Measurements from ENCODE around the gene GAA.

- TF ChIP-seq EZH2 (IDR thresholded peaks at IDR 0.05) = no peak
- TF ChIP-seq POLR2AphosphoS5 (IDR thresholded peaks at IDR 0.05; ENCODE audit: borderline replicate concordance, low read depth, low read length) = no peak
- TF ChIP-seq FOXP2 (optimal IDR thresholded peaks at IDR 0.05; ENCODE audit: control extremely low read depth, extremely low read length, insufficient read depth) = no peak
These were observed 15.0 kb downstream of the GAA start for GRCh38 chr17:80116276-80116920.
